Caki2 (cell line): Measurements from ENCODE around the gene PARD3B. TPM values are rescaled to one million over a fixed set of nuclear protein-coding genes. Genes with fewer than 3 reads are reported as not detected.
"Not testable (repeated sequence)": the region's sequence is repeated elsewhere in the genome, so short reads cannot be mapped to it uniquely, and the experiment has no call there.

Experiments used
- DNase-seq: peaks from one replicate; pipeline ENCODE4 v3.0.0-alpha.2; 2015; ENCODE audit warnings: low read depth
- in situ Hi-C: cut with HindIII; loops from 2 replicates; pipeline ENCODE4 v1.10.0; 2016; ENCODE audit warnings: low sequenced_read_pairs, low pct_unique_long_range_greater_than_20kb, mixed read lengths
- total RNA-seq: library from RNA; depleted of rRNA; stranded (reverse); fragments of >200 nt; shearing (Covaris generic); gene quantifications from 2 replicates; pipeline ENCODE4 v1.2.3, GENCODE V29; 2014; ENCODE audit warnings: low replicate concordance

The PARD3B gene
- total RNA-seq, 1 experiment from 2014 or later: 3.8 TPM

GRCh38 chr2:204538182-204539018 lies 6.9 kb upstream of the PARD3B start:
- in situ Hi-C loops: no loop called here
- DNase-seq: no peak

GRCh38 chr2:204539019-204539385 lies 6.3 kb upstream of the PARD3B start:
- in situ Hi-C loops: no loop called here
- DNase-seq: no peak

GRCh38 chr2:204541637-204542036 lies 3.6 kb upstream of the PARD3B start:
- DNase-seq: no peak
- in situ Hi-C loops: no loop called here

DNA sequence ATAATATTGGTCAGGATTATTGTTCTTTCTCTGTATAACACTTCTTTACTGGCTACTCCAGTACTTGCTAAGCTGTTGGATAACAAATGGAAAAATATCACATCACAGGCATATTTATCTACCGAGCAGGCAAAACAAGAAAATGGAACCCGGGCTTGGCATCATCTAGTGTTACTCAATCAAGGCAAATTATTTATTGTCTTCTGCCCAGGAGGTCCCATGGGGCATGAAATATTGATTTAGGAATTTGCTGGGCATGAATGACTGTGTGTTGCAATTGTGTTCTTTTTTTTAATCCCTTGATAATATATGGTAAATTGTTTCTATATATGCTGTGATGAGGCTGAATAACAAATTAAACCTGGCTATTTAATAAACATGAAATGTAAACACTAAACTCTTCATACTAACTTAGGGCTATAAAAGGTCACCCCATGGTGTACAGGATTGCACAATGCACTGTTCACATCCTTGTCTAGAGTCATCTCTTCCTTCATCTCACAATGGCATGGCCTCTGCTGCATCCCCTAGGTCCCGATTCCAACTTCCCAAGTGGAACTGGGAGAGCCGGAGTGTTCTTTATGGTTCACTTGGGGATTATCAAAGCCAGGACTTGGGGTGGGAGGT lies 2.2 kb upstream of the PARD3B start:
- in situ Hi-C loops: no loop called here
- DNase-seq: no peak

DNA sequence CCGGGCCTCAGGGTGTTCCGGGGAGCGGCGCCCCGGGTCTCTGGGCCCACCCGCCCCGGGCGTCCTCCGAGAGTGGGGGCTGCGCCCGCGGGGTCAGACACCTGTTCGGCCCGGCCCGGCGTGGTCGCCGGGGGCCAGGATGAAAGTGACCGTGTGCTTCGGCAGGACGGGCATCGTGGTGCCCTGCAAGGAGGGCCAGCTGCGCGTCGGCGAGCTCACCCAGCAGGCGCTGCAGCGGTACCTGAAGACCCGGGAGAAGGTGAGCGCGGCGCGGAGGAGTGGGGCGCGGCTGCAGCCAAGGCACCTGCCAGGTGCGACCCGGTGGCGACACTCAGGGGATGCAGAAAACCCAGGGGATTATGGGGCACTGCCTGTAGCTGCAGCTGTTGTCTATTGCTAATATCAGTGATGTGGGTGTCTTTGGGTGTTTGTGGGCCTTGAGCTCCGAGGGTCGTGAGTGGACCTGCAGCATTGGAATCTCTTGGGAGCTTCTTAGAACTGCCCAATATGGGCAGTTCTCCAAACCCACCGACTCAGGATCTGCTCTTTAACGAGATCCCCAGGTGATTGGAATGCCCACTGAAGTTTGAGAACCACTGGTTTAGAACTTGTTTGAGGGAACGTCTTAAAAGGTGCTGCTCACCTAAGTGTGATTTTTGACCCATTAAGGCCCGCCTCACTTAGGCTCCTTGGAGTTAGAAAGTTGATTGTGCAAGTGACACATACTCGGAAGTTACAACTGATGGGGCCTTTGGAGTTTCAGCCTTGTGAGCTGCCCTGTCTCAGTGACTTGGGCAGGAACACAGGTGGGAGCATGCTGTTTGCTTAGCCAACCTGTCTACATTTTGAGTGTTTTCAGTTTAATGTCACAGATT lies 823 bp downstream of the PARD3B start:
- DNase-seq: no peak
- in situ Hi-C loops: no loop called here

DNA sequence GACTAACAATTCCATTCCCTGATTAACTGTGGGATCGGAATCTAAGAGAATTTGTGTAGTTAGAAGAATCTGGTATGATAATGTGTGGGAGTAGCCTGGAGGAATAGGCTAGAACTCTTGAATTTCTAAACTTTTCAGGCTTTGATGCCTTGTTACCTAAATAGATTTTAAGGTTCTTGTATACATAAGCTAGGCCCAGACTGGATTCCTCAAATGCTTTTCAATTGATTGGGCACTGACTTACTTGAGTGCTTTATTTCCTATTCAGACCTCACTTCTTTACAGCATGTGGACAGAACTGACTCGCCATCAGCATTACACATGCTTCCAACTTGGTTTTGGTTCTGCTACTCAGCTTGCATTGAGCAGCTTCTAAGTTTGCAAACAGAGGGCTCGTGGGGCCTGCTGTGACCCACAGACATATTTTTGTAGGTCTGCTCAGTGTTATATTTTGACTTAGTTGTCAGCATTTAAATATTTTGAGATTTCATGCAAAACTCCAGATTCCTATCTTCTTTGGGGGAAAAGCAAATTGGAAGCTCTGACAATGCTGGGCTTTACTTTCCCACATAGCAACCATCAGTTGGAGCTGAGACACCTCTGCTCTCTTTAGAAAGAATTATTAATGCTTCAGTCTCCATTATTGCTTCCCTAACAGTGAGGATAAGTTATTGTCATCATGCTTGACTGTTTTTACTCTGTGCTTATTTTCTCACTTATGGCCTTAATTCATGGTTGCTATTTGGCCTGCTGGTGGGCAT lies 5.7 kb downstream of the PARD3B start:
- DNase-seq: peak; percentile 12
- in situ Hi-C loops: no loop called here

DNA sequence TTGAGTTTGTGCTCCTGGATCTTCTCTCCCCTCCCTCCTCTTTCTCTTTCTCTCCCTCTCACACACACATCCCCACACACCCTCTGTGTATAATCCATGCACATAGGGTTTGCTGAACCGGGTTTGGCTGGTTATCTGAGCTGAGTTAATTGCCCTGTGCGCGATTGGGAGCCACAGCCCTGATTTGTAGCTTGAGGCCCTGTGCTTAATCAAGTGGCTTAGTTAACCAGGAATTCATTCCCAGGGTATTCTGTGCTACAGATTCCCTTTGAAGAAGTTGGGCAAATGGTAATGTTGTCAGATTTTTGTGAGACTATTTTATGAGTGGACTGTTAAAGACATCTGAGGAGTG lies 6.2 kb downstream of the PARD3B start:
- in situ Hi-C loops: no loop called here
- DNase-seq: no peak

DNA sequence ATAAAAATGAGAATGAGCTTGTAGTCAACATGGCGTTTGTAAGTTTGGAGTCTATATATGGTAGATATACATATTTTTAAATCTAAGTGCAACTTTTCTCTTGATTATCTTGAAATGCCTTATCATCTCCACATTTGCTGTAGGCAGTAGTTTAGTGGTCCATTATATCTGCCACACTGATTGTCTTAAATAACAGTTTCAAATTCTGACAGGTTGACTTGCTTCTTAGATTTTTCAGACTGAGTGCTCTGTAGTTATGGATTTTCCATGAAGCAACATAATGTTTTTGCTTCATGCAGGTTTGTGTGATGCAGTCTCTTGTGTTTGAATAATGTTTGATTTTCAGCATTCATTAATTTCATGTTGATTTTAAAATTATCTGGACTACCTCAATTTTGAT lies 12.3 kb downstream of the PARD3B start:
- no peak for DNase-seq
- in situ Hi-C loops: no loop called here

DNA sequence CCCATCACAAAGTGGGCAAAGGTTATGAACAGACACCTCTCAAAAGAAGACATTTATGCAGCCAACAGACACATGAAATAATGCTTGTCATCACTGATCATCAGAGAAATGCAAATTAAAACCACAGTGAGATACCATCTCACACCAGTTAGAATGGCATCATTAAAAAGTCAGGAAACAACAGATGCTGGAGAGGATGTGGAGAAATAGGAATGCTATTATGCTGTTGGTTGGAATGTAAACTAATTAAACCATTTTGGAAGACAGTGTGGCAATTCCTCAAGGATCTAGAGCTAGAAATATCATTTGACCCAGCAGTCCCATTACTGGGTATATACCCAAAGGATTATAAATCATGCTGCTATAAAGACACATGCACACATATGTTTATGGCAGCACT lies 14.1 kb downstream of the PARD3B start:
- in situ Hi-C loops: not testable (repeated sequence)

DNA sequence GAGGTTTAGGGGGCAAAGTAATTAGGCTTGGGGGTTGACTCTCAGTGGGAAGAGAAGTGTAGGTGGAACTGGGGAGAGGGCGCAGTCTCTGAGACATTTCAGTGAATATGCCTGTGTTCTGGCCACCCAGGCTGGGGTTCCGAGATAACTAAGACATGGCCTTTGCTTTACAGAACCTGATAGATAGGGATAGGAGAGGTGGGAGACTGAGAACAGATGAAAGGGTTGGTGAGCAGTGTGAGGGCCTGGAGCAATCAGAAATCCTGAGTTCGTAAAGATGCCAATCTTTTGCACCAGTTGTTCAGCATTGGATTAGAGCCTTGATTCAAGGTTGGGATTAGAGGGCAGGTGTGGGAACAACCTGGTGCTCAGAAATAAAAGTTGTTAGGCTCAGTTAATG lies 15.6 kb downstream of the PARD3B start:
- DNase-seq: no peak
- in situ Hi-C loops: no loop called here

More for the DNA sequence above, 14.1 kb downstream of the PARD3B start:
- DNase-seq: not testable (repeated sequence)

- DNase-seq: no peak
- in situ Hi-C loops: no loop called here
Observed at GRCh38 chr2:204561771-204562170, 16.5 kb downstream of the PARD3B start.

GRCh38 chr2:204566439-204566838 lies 21.2 kb downstream of the PARD3B start:
- in situ Hi-C loops: no loop called here
- DNase-seq: no peak

GRCh38 chr2:204570421-204570820 lies 25.1 kb downstream of the PARD3B start:
- in situ Hi-C loops: no loop called here
- DNase-seq: no peak

DNA sequence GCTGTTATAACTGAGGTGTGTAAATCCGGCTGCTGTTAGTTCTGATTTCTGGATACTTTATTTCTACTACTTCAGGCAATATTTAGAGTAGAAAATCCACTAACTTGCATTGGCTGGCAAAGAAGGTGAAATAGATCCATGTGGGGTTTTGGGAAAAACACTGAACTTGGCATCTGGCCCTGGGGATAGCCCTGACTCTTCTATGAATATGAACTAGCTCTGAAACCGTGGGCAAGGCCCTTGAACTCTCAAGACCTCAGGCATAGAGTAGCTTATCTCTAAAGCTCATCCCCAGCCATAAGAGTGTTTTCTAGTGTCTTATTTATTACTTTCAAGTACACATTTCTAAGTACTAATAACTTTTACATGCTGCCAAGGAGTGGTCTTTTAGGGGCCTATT lies 25.8 kb downstream of the PARD3B start:
- in situ Hi-C loops: no loop called here
- no peak for DNase-seq

GRCh38 chr2:204571911-204572310 lies 26.6 kb downstream of the PARD3B start:
- in situ Hi-C loops: no loop called here
- DNase-seq: no peak

DNA sequence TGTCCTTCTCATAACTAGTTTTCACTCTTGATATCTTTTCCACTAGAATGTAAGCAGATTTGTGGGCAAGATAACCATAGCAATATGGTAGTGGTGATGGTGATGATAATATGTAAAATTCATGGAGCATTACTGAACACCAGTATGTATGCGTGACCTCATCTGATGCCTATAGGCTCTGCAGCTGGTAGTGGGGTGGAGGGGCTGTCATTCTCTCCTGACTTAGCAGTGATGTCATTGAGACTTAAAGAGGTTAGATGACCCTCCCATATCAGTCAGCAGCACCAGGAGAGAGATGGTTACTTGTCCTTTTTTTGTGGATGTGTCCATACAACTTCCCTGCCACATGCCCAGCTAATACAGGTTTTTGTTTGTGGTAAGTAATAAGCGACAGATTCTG lies 27.9 kb downstream of the PARD3B start:
- in situ Hi-C loops: no loop called here
- DNase-seq: no peak

- in situ Hi-C loops: no loop called here
- no peak for DNase-seq
Observed at GRCh38 chr2:204574486-204574885, 29.2 kb downstream of the PARD3B start.

- in situ Hi-C loops: no loop called here
- no peak for DNase-seq
Observed at GRCh38 chr2:204575463-204575862, 30.2 kb downstream of the PARD3B start.
